WTC11 (cell line): ENCODE results near the gene FCHO1. TPM values are rescaled to one million over a fixed set of nuclear protein-coding genes. Genes with fewer than 3 reads are reported as not detected.
"Not testable (repeated sequence)": the region's sequence is repeated elsewhere in the genome, so short reads cannot be mapped to it uniquely, and the experiment has no call there.

Experiments used
- ATAC-seq: fragments of 200-7000 bp; cut with Tn5 transposase; 2 replicates; pipeline ENCODE4 v1.10.0; 2021; ENCODE audit warnings: mild to moderate bottlenecking, moderate library complexity
- CTCF ChIA-PET: fragments of 300-600 bp; sonication (Branson Sonifier 250); formaldehyde crosslinking; loops from one replicate; lab custom pipeline; 2021; ENCODE audit warnings: antibody characterized with exemption; lab: Charles Lee
- POLR2A ChIA-PET: fragments of 350-600 bp; sonication (Branson Sonifier 250); formaldehyde crosslinking; loops from one replicate; lab custom pipeline; 2021; ENCODE audit warnings: antibody characterized with exemption; lab: Charles Lee
- DNase-seq: peaks from one replicate; pipeline ENCODE4 v3.0.0; 2021; ENCODE audit warnings: low spot score
- H3K27ac Mint-ChIP-seq: 2 replicates; pipeline ENCODE4 v1.8.0; 2021; ENCODE audit warnings: mixed read lengths
- H3K27me3 Mint-ChIP-seq: 2 replicates; pipeline ENCODE4 v1.8.0; 2021; ENCODE audit warnings: low read depth, mild to moderate bottlenecking, moderate library complexity, mixed read lengths
- H3K36me3 Mint-ChIP-seq: 2 replicates; pipeline ENCODE4 v1.8.0; 2021; ENCODE audit warnings: mixed read lengths
- H3K4me1 Mint-ChIP-seq: 2 replicates; pipeline ENCODE4 v1.8.0; 2022; ENCODE audit warnings: mixed read lengths
- H3K4me3 Mint-ChIP-seq: 2 replicates; pipeline ENCODE4 v1.8.0; 2021; ENCODE audit warnings: mild to moderate bottlenecking, moderate library complexity, mixed read lengths
- H3K9me3 Mint-ChIP-seq: 2 replicates; pipeline ENCODE4 v1.8.0; 2021; ENCODE audit warnings: mixed read lengths
- CTCF ChIP-seq: fragments of 200-600 bp; IDR thresholded peaks from 2 replicates; pipeline ENCODE4 v1.8.0; 2022; ENCODE audit warnings: antibody characterized with exemption
- ESRRA ChIP-seq: sonication (generic); formaldehyde crosslinking; IDR thresholded peaks from 2 replicates; pipeline ENCODE4 v1.8.1; 2022; ENCODE audit warnings: mild to moderate bottlenecking, missing genetic modification reagents, borderline replicate concordance
- GTF2I ChIP-seq: fragments of 250-450 bp; sonication (Bioruptor Pico); conservative IDR thresholded peaks from 2 replicates; pipeline ENCODE4 v1.4.0; 2021; ENCODE audit warnings: mild to moderate bottlenecking
- HMGXB4 ChIP-seq: sonication (generic); formaldehyde crosslinking; IDR thresholded peaks from 2 replicates; pipeline ENCODE4 v1.8.1; 2023; ENCODE audit warnings: mild to moderate bottlenecking, moderate library complexity, missing genetic modification reagents
- JAZF1 ChIP-seq: fragments of 250-450 bp; sonication (Bioruptor Pico); IDR thresholded peaks from 2 replicates; pipeline ENCODE4 v1.9.0; 2021; ENCODE audit warnings: moderate library complexity, mild to moderate bottlenecking, inconsistent platforms
- MAX ChIP-seq: sonication (generic); formaldehyde crosslinking; IDR thresholded peaks from 2 replicates; pipeline ENCODE4 v1.8.0; 2022; ENCODE audit warnings: mild to moderate bottlenecking, missing genetic modification reagents
- MXD4 ChIP-seq: fragments of 250-450 bp; sonication (Bioruptor Pico); IDR thresholded peaks from 2 replicates; pipeline ENCODE4 v1.8.0; 2021; ENCODE audit warnings: mild to moderate bottlenecking, moderate library complexity, borderline replicate concordance
- MYBL2 ChIP-seq: sonication (generic); formaldehyde crosslinking; IDR thresholded peaks from 2 replicates; pipeline ENCODE4 v1.8.1; 2023; ENCODE audit warnings: mild to moderate bottlenecking, moderate library complexity, missing genetic modification reagents
- SP1 ChIP-seq: sonication (generic); formaldehyde crosslinking; conservative IDR thresholded peaks from 2 replicates; pipeline ENCODE4 v1.8.1; 2022; ENCODE audit warnings: missing genetic modification reagents
- TEAD1 ChIP-seq: sonication (generic); formaldehyde crosslinking; IDR thresholded peaks from 2 replicates; pipeline ENCODE4 v1.8.0; 2022; ENCODE audit warnings: mild to moderate bottlenecking, missing genetic modification reagents
- USF2 ChIP-seq: sonication (generic); formaldehyde crosslinking; IDR thresholded peaks from 2 replicates; pipeline ENCODE4 v1.8.1; 2023; ENCODE audit warnings: mild to moderate bottlenecking, missing genetic modification reagents, moderate library complexity
- ZBTB43 ChIP-seq: sonication (generic); formaldehyde crosslinking; IDR thresholded peaks from 2 replicates; pipeline ENCODE4 v1.8.1; 2023; ENCODE audit warnings: mild to moderate bottlenecking, missing genetic modification reagents
- ZNF263 ChIP-seq: sonication (generic); formaldehyde crosslinking; IDR thresholded peaks from 2 replicates; pipeline ENCODE4 v1.8.1; 2022; ENCODE audit warnings: low read depth, mild to moderate bottlenecking, moderate library complexity, missing genetic modification reagents
- ZNF281 ChIP-seq: sonication (generic); formaldehyde crosslinking; IDR thresholded peaks from 2 replicates; pipeline ENCODE4 v1.8.0; 2023; ENCODE audit warnings: mild to moderate bottlenecking, missing genetic modification reagents
- ZNF512 ChIP-seq: sonication (generic); formaldehyde crosslinking; IDR thresholded peaks from 2 replicates; pipeline ENCODE4 v1.8.1; 2022; ENCODE audit warnings: missing genetic modification reagents, borderline replicate concordance
- ZNF671 ChIP-seq: fragments of 250-450 bp; sonication (Bioruptor Pico); IDR thresholded peaks from 2 replicates; pipeline ENCODE4 v1.8.0; 2021; ENCODE audit warnings: mild to moderate bottlenecking
- total RNA-seq: library from RNA; stranded (reverse); gene quantifications from 3 replicates; pipeline ENCODE4 v1.2.3, GENCODE V29; 2021

FCHO1 gene
- total RNA-seq, 1 experiment from 2014 or later, result 26.8 TPM

GRCh38 chr19:17780781-17781180 lies 29.5 kb downstream of the FCHO1 start:
- POLR2A ChIA-PET, result no interaction called here
- Mint-ChIP-seq H3K4me1 (peaks cover 14% of the 10 kb centered on the region), H3K27ac (no peak overlapping the region), H3K4me3 (no peak overlapping the region), H3K36me3 (peaks cover 10% of the 10 kb centered on the region), H3K9me3 (no peaks in the 10 kb centered on the region)
- DNase-seq, result no peak
- no peak for ATAC-seq
- CTCF ChIA-PET, result interaction anchor here (0.5 to 0.8 kb wide), 2 partner anchors 17 to 151 kb away, joined by 3 read pairs; no protein-coding TSS in a partner anchor
- TF ChIP-seq ZBTB43 (CRISPR knock-in tag) (no peak), MXD4 (CRISPR knock-in tag) (no peak), GTF2I (0 out of 2 replicates have a peak, but pooled peaks have one; percentile 45), ZNF671 (no peak)
- TF ChIP-seq, all 79 proteins: peak for 1
- no peaks in the 10 kb centered on the region for H3K27me3 Mint-ChIP-seq

- H3K27ac Mint-ChIP-seq, H3K27me3 Mint-ChIP-seq, ATAC-seq, H3K4me3 Mint-ChIP-seq, DNase-seq, POLR2A ChIA-PET, H3K9me3 Mint-ChIP-seq: not testable (repeated sequence)
- Mint-ChIP-seq H3K4me1 (peaks cover 14% of the 10 kb centered on the region), H3K36me3 (peaks cover 14% of the 10 kb centered on the region)
- CTCF ChIA-PET, result interaction anchor here (0.7 to 1.9 kb wide), 6 partner anchors 9 to 422 kb away, joined by 3 to 6 read pairs (median 4); no protein-coding TSS in a partner anchor
Observed at GRCh38 chr19:17783721-17784120, 32.4 kb downstream of the FCHO1 start.

GRCh38 chr19:17784201-17785008 lies 33.1 kb downstream of the FCHO1 start:
- ChIA-PET CTCF (interaction anchor here (0.7 to 1.9 kb wide), 6 partner anchors 10 to 296 kb away, joined by 3 to 6 read pairs (median 4); partner anchors contain the start of gene B3GNT3), POLR2A (no interaction called here)
- peak overlapping the region; percentile 54 for H3K27ac Mint-ChIP-seq
- no peak overlapping the region for H3K4me3 Mint-ChIP-seq
- H3K4me1 Mint-ChIP-seq, result peaks cover 9% of the 10 kb centered on the region
- no peaks in the 10 kb centered on the region for H3K27me3 Mint-ChIP-seq
- peaks cover 14% of the 10 kb centered on the region for H3K36me3 Mint-ChIP-seq
- H3K9me3 Mint-ChIP-seq, result no peaks in the 10 kb centered on the region
- DNase-seq (peak; percentile 89), ATAC-seq (peak; percentile 49)
- TF ChIP-seq MAX, result 0 out of 2 replicates have a peak, but pooled peaks have one; percentile 20
- TF ChIP-seq USF2 (CRISPR knock-in tag), result no peak
- no peak for TF ChIP-seq MYBL2 (CRISPR knock-in tag)
- TF ChIP-seq ZNF512 (CRISPR knock-in tag), result no peak
- TF ChIP-seq TEAD1, result no peak
- peak; percentile 97 for TF ChIP-seq CTCF
- TF ChIP-seq ESRRA, result no peak
- no peak for TF ChIP-seq JAZF1 (CRISPR knock-in tag)
- no peak for TF ChIP-seq SP1 (CRISPR knock-in tag)
- no peak for TF ChIP-seq HMGXB4
- TF ChIP-seq ZNF263 (CRISPR knock-in tag), result no peak
- TF ChIP-seq ZNF281, result no peak
